Inferior parietal cortex (tissue), 1 donor: ENCODE measurements around the gene PDZD2.
"Not testable (repeated sequence)": the region's sequence is repeated elsewhere in the genome, so short reads cannot be mapped to it uniquely, and the experiment has no call there.

ENCODE experiments used
- DNase-seq: peaks from one replicate; pipeline ENCODE4 v3.0.0-alpha.2; 2016; ENCODE audit errors: extremely low spot score

PDZD2 gene

DNA sequence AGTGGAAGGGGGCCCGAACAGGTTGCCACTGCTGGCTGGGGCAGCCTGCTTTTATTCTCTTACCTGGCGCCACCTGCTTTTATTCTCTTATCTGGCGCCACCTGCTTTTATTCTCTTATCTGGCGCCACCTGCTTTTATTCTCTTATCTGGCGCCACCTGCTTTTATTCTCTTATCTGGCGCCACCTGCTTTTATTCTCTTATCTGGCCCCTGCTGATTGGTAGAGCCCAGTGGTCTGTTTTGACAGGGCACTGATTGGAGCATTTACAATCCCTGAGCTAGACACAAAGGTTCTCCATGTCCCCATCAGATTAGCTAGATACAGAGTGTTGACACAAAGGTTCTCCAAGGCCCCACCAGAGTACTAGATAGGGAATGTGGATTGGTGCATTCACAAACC, 52.5 kb downstream of the PDZD2 start:
- not testable (repeated sequence) for DNase-seq

DNA sequence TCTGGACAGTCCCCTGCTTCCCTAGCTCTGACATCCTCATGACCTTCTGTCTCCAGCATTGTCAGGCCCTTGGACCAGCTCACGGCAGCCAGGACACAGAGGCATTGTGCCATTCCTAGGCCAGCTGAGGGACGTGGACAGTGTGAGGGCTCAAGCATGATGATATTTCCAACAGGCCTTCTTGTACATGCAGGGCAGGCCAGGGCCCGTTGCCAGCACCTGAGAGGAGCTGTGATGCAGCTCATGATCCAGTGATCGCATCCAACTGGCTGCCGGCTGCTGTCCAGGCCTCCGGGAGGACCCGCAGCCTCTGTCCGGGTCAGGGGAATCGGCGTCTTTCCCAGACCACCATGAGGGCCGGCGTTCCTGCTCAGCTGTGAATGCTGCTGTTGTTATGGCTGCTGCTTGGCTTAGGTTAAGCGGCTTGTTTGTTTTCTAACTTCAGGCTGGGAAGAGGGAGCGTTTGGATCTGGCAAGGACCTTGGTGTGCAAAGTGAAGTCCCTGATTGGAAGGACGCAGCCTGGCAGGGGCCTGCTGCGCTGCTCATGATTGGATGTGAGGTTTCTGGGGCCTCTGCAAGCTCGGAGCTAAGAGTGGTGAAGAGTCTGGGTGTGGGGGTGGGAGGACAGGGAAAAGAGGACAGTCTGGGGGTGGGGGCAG, 53.8 kb downstream of the PDZD2 start:
- peak; percentile 13 for DNase-seq

DNA sequence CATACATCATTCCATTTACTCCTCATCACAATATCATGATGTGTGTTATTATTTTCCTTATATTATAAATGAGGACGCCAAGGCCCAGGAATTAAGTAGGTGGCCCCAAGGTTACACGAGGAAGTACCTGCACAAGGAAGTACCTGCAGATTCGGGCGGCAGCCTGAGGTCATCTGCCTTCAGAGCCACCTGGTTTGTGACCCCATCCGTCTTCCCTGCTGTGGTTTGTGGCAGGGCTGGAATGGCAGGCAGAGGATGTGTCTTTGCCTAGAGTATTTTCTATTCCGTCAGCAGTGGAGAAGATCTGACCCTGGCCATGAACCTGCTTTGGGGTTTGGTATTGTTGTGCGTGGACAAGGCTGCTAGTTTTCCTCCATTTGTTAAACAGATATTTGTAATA, 59.7 kb downstream of the PDZD2 start:
- DNase-seq = no peak

DNA sequence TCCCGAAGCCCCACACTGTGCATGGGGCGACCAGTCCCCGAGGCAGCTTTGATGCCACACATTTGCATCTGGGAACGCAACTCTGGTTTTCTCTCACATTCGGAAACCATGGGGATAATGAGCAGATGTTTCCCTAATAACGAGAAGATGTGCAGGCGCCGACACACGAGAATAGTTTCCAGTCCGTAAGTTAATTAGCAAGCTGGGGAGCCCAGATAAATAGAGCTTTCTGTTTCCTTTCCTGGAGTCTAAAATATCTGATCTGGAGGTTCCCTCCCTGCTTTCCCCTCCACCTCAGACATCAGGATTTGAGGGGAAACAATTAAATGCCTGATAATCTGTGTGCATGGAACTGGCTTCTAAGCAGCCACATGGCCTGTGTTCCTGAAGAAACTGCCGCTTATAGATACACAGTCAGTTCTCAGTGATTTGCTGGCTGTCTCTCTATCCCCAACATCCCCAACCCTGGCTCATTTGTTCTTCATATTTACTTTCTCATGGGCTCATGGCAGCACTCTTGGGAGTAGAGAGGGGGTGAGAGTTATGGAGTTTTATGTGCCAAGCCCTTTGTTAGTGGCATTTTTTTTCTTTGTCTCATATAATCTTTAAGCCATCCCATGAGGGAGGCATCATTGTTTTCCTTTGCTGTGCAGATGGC, 62.8 kb downstream of the PDZD2 start:
- no peak for DNase-seq

DNA sequence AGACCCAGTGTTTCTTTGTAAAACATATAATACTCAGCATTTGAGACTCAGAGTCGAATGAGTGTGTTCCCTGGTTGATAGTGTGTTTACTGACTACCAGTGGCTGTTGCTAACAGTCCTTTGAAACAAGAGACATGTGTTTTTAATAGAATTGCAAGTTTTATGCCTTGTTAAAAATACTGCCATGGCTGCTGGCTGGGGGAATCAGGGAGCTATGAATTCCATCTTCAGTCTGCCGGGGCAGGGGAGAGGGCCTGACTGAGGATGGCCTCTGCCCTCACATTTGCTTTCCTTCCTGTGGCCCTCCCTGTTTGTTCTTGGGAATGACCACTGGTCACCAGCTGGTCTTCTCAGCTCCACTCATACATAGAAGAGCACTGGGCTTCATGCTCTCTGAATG, 63.8 kb downstream of the PDZD2 start:
- no peak for DNase-seq

DNA sequence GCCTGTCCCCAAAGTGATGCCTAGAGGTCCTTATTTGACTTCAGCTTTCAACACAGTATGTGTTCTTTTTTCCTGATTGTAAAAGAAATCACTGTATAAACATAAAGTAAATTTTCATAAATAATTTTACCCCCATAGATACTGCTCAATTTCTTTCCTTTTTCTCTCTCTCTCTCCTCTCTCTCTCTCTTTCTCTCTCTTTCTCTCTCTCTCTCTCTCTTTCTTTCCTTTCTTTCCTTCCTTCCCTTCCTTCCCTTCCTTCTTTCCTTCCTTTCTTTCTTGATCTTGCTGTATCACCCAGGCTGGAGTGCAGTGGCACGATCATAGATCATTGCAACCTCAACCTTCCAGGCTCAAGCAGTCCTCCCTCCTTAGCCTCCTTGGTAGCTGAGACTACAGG, 64.8 kb downstream of the PDZD2 start:
- DNase-seq = no peak

DNA sequence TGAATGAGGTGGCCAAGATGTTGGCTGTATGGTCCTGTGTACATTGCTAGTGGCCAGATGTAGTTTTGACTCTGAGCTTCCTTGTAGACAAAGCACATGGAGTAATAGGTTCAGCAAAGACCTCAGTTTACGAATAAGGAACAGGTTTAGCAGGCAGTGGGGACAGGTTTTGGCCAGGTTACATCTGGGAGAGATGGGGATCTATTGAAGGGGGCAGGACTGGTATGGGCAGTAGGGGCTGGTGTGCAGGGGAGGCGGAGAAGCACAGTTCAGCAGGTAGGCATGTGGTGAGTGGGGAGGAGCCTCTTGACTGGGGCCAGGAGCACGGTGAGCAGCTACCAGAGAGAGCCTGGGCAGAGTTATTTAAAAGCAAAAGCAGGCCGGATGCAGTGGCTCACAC, 67.3 kb downstream of the PDZD2 start:
- DNase-seq = no peak

DNA sequence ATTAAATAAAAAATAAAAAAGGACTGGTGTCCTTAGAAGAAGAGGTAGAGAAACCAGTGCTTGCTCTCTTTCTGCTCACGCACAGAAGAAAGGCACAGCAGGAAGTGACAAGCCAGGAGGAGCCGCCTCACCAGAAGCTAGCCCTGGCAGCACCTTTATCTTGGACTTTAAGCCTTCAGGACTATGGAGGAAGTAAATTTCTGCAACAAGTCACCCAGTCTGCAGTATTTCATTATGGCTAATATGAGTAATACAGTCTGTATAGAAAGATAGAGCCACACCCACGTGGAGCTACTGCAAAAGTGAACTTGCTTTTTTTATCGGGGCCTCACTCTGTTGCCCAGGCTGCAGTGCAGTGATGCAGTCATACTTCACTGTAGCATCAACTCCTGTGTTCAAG, 68.4 kb downstream of the PDZD2 start:
- no peak for DNase-seq

DNA sequence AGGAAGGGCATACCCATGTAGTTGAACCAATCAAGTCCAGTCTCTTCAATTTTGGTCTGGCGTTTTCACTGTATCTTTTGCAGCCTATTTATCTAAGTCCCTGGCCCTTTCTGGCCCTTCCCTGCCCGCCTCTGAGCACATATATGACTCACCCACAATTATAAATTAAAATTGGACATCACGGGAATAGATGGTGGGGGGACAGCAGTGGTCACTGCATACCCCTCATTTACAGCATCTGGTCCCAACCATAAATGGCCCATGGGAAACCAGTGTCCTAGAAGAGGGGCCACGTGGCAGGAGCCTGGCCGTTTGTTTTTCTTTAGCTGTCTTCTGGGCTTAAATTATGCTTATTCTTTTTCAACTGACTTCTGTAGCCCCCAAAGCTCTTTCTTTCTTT, 69.2 kb downstream of the PDZD2 start:
- DNase-seq = no peak

DNA sequence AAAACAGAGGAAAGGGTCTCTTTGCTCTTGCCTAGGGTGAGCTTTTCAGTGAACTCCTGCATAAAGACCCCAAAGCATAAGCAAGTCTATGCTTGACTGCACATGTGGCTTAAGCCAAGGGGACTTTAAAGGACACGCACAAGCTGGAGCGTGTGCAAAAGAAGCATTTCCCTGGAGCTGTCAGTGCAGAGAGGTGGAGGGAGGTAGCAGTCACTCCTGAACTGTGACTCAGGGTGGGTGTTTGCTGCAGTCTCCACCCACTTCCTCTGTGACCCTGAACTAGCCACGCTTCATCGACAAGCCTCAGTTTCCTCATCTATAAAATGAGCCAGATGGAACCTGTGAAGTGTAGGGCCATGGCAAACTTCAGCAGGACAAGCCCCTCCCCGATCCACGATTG, 72.4 kb downstream of the PDZD2 start:
- DNase-seq = no peak

DNA sequence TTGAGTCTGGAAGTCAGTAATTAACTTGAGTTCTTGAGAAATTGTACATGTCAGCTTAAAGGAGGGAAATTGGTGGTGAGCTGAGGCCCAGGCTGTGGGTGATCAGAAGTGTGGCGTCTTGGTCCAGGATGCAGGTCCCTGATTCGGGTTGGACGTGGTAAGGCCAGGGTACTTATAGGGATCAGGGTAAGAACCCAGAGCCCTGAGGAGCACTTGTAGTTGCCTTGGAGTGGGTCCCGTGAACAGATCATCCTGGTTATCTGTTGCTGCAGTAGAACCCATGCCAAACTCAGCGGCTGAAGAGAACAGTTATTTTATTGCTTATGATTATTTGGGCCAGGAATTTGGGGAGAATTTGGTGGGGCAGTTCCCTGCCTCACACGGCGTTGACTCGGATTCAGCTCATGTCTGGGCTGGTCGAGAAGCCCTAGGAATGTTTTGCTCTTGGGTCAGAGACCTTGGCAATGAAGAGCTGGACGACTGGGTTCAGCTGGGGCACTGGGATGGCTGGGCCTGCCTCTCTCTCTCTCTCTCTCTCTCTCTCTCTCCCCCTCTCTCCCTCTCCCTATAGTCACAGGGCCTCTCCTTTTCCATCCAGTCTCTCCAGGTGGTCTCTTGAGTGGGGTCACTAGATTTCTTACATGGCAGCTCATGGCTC, 73.1 kb downstream of the PDZD2 start:
- no peak for DNase-seq

DNA sequence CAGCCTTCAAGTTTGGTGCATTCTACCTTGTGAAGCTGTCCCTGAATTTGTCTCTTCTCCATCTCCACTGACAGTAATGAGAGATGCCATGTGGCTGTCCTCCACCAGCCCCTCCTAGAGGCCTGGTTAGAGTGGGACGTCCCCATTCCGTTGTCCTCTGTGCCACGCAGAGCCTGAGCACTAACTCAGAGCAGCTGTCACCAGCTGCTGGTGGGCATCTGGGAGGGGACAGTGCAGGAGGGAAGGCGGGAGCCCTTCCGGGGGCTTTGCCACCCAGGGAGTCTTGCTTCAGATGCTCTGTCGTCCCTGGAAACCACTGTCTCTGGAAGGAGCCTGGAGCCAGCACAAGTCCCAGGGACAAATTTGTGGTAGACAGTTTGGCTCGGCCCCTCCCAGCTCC, 78.6 kb downstream of the PDZD2 start:
- DNase-seq = no peak

DNA sequence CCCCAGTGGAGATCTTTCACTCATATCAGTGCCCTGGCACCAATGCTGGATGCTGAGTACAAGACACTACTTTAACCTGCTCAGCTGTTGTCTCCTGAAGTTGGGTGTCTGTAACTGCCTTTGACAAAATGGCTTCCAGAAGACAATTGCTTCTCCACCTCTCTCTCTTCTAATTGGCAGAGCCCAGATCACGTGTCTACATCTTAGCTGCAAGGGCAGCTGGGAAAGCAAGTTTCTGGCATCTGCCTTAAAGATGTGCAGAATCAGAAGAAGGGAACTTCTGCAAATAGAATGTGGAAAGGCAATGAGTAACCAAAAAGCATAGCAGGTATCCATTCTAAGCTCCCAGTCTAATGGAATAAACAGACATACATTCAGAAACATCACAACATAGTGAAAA, 81.1 kb downstream of the PDZD2 start:
- DNase-seq = no peak

DNA sequence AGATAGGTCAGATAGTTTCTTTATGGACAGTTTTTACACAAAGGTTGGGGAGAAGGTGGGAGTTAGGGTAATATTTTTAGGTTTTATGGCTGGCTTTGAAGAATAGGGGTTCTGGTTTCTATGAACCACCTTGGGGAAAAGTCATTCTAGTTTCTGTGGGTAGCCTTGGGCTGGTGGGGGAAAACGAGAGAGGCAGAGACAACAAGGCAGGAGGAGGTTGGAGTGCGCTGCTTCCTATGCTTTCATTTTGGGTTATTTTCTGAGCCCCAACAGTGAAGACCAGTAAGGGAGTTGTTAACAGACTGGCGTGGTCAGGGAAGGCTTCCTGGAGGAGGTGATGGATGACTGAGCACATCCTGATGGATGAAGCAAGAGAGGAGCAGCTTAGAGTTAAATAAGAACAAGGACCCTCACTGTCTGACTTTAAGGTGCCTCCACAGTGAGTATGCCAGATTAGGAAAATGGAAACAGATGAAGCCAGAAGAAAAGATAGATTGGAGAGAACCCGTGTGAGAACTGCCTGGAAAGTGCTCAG, 81.9 kb downstream of the PDZD2 start:
- no peak for DNase-seq

DNA sequence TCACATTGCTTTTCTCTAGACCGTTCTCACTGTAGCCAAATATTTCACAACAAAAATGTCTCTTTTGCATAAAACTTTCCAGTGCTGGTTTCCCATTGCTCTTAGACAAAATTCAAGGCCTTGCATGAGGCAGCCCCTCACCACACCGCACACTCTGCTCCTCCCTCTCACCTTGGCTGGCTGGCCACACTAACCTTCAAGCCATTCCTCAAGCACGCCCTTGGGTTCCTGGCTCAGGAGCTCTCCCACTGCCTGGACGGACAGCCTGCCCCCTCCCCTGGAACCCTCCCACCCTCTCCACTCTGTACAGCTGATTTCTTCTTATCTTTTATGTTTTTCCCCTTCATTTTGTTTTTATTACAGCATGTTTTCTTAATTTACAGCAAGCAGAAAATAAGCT, 83.2 kb downstream of the PDZD2 start:
- DNase-seq = no peak

DNA sequence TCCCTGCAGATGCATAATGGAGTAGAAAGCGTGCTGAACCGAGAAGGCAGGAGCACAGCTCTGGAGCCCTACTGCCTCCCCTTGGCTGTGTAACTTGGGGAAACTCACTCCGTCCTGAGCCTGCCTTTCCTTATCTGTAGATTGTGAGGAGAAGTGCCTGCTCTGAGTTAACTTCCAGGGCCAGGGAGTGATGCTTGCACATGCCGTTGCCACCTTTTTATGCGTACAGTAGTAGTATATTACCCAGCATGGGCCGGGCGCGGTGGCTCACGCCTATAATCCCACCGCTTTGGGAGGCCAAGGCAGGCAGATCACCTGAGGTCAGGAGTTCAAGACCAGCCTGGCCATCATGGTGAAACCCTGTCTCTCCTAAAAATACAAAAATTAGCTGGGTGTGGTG, 87.1 kb downstream of the PDZD2 start:
- no peak for DNase-seq

DNA sequence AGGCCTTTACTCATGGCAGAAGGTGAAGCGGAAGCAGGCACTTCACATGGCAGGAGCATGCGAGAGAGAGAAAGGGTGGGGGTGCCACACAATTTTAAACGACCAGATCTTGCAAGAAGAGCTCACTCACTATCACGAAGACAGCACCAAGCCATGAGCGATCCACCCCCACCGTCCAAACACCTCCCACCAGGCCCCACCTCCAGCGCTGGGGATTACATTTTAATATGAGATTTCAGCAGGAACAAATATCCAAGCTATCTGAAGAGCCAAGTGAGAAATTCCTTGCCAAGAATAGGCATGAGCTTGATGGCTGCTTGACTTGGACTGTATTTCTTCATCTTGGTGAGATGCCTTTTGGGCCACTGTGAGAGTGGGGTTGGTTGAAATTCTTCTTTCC, 88.0 kb downstream of the PDZD2 start:
- no peak for DNase-seq

DNA sequence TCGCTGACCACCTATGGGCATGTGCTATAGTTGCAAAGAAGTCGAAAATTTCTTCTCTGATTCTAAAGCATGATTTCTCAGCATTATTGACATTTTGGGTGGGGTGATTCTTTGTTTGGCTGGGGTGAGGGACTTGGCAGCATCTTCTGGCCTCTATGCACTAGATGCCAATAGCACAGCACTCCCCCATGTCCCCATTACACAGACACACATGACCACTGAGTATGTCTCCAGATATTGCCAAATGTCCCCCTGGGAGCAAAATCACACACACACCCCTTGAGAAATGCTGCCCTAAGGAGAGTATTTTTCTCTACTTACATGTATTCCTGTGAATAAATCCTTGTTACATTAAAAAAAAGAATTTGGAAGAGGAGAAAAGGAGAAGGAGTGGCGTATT, 89.1 kb downstream of the PDZD2 start:
- DNase-seq = no peak

DNA sequence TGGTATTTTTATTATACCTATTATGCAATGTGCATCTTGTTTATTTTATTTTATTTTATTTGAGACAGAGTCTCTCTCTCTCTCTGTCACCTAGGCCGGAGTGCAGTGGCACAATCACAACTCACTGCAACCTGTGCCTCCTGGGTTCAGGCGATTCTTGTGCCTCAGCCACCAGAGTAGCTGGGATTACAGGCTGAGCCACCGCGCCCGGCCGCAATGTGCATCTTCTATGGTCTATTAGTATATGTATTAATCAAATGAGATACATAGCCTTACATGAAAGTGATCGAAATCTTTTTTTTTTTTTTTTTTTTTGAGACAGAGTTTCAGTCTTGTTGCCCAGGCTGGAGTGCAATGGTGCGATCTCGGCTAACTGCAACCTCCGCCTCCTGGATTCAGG, 89.9 kb downstream of the PDZD2 start:
- not testable (repeated sequence) for DNase-seq

DNA sequence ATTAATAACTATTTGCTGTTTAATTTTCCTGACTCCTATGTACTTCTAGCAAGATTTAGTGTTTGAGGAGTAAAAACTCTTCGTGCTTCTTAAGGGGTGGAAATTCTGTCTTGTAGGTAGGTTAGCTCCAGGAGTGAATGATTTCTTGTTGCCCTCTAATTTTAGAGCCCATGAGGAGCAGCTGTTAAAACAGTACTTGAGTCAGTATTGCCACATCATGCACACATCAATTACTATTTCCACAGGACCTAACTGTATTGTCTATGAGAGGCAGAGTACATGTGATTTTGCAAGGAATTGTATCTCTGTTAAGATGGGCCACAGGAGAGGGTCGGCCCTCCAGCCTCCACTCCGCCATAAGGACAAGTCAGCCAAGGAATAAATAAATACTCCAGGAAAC, 91.2 kb downstream of the PDZD2 start:
- no peak for DNase-seq

DNA sequence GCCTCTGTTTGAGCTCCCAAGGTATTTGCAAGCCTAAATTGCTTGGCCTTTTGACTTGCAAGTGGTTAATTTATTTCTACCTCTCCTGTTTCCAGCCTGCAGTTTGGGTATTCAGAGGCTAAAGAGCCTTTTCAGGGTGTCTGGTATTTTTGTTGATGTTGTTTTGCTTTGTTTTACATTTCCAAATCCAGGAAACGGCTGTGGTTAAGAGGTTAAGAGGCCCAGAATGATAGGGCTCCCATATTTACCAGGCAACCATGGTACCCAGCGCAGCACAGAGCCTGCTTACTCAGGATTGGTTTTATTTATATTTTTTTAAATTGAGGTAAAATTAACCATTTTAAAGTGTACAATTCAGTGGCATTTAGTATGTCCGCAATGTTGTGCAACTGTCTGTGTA, 92.1 kb downstream of the PDZD2 start:
- no peak for DNase-seq

DNA sequence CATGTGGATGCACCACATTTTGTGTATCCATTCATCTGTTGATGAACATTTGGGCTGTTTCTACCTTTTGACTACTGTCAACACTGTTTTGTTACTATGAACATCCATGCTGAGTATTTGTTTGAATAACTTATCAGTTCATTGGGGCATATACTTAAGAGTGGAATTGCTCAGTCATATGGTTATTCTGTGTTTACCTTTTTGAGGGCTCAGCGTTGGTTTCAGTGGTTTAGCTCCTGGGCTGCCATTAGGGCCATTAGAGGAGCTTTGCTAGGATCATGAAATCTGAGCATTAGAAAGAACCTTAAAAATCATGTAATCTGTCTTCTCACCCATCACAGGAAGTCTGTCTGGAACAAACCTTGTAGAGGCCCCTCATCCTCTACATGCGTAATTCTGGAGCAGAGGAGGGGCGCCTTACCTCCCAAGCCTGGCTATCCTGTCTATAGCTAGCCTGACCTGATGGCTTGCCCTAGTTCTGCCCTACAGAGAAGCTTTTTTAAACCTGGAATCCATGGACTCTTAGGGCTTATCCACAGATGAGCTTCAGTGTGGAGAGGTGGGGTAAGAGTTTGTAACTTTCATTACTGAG, 92.9 kb downstream of the PDZD2 start:
- no peak for DNase-seq

DNA sequence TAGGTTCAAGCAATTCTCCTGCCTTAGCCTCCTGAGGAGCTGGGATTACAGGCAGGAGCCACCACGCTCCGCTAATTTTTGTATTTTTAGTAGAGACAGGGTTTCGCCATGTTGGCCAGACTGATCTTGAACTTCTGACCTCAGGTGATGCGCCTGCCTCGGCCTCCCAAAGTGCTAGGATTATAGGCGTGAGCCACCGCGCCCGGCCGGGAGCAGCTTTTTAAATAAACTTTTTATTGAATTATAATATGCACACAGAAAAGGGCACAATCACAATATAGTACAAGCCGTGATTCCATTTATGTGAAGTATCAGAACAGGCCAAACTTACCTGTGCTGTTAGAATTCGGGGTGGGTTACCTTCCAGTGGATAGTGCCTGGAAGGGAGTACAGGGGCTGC, 93.9 kb downstream of the PDZD2 start:
- not testable (repeated sequence) for DNase-seq
